ENCODE data around the gene STARD3. TPM values are rescaled to one million over a fixed set of nuclear protein-coding genes. Genes with fewer than 3 reads are reported as not detected.

STARD3 gene
- total and polyA plus RNA-seq, 2 of the 13 experiments (the other 11 are each of a cell fraction or from before 2014, with no cell fraction given) = 34.6 to 100 TPM

DNA sequence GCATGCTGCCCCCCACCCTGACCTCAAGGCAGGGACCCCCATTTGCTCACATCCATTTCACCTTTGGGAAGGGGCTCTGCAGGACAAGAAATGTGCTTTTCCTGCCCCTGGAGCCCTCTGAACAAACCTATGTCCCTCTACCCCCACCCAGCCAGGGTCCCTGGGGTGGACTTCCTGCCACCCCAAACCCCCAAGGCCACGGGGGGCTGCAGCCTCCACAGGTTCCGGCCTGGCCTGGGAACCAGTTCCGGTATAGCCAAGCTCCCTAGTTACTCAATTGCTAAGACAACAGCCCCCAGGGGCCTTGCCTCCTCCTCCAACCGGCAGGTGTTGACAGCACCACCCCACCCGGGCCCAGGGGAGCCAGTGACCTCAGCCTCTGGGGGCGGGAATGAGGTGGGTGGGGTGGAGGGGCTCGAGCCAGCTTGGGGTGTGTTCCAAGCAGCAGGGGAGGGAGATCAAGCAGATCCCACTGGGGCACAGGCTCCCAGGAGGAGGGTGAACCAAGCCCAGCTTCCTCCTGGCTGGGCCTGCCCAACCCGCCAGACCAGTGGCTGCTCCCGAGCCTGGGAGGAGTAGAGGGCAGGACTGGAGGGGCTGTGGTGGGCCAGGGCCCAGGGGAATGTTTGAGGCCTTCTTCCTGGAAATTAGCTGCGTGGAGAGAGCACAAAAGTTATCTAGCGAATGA lies 37.9 kb downstream of the STARD3 start (continued):
- TF ChIP-seq RCOR2 (CRISPR knock-in tag; IDR thresholded peaks at IDR 0.05) = no peak
- no peak for TF ChIP-seq ZNF569 (CRISPR knock-in tag; IDR thresholded peaks at IDR 0.05; ENCODE audit: borderline replicate concordance)
- peak; percentile 8; the same call in 1 of the 2 replicates for TF ChIP-seq ATF3 (CRISPR knock-in tag; IDR thresholded peaks at IDR 0.05)
- no peak for TF ChIP-seq RFX5 (IDR thresholded peaks at IDR 0.05; ENCODE audit: low read depth, low read length)
- TF ChIP-seq MED8 (CRISPR knock-in tag; IDR thresholded peaks at IDR 0.05; ENCODE audit: insufficient replicate concordance) = no peak
- no peak for TF ChIP-seq FUBP1 (CRISPR knock-in tag; IDR thresholded peaks at IDR 0.05; ENCODE audit: borderline replicate concordance)
- TF ChIP-seq GATAD2A (CRISPR knock-in tag; IDR thresholded peaks at IDR 0.05) = peak; percentile 87
- no peak for TF ChIP-seq ZBTB33 (CRISPR knock-in tag; IDR thresholded peaks at IDR 0.05)
- TF ChIP-seq ZNF660 (CRISPR knock-in tag; IDR thresholded peaks at IDR 0.05; ENCODE audit: borderline replicate concordance, low read depth) = no peak
- TF ChIP-seq ZNF850 (CRISPR knock-in tag; conservative IDR thresholded peaks at IDR 0.05) = no peak
- TF ChIP-seq MAFG (CRISPR knock-in tag; IDR thresholded peaks at IDR 0.05) = no peak
- peak; percentile 75; the same call in 1 of the 2 replicates for TF ChIP-seq ERF (CRISPR knock-in tag; IDR thresholded peaks at IDR 0.05)
- no peak for TF ChIP-seq NFATC3 (CRISPR knock-in tag; IDR thresholded peaks at IDR 0.05)
- no peak for TF ChIP-seq ZC3H13 (CRISPR knock-in tag; IDR thresholded peaks at IDR 0.05)
- no peak for TF ChIP-seq HMGA1 (CRISPR knock-in tag; conservative IDR thresholded peaks at IDR 0.05)
- TF ChIP-seq MIER3 (CRISPR knock-in tag; IDR thresholded peaks at IDR 0.05; ENCODE audit: borderline replicate concordance) = peak; percentile 39; the same call in 1 of the 2 replicates
- peak; percentile 53; the same call in 1 of the 2 replicates for TF ChIP-seq TBX2 (CRISPR knock-in tag; IDR thresholded peaks at IDR 0.05; ENCODE audit: borderline replicate concordance)
- TF ChIP-seq POLR2A (IDR thresholded peaks at IDR 0.05; ENCODE audit: insufficient read depth in 1 of 2, low read depth in 2 of 2, low read length in 2 of 2) = peak in 1 of 2 experiments; percentile 58; a peak in 2 of 4 replicates
- TF ChIP-seq RFX1 (IDR thresholded peaks at IDR 0.05) = no peak
- TF ChIP-seq SMC3 (IDR thresholded peaks at IDR 0.05; ENCODE audit: low read length) = no peak
- TF ChIP-seq, protein P1, sequence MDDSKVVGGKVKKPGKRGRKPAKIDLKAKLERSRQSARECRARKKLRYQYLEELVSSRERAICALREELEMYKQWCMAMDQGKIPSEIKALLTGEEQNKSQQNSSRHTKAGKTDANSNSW (CRISPR knock-in tag; IDR thresholded peaks at IDR 0.05; ENCODE audit: borderline replicate concordance) = no peak
- no peak for TF ChIP-seq ZFP36 (IDR thresholded peaks at IDR 0.05; ENCODE audit: borderline replicate concordance, low read depth, low read length, partially characterized antibody)
- TF ChIP-seq ZNF557 (CRISPR knock-in tag; IDR thresholded peaks at IDR 0.05) = no peak
- no peak for TF ChIP-seq HHEX (CRISPR knock-in tag; IDR thresholded peaks at IDR 0.05)
- peak; percentile 64; the same call in 1 of the 2 replicates for TF ChIP-seq ZNF430 (CRISPR knock-in tag; IDR thresholded peaks at IDR 0.05)
- TF ChIP-seq, protein P2, sequence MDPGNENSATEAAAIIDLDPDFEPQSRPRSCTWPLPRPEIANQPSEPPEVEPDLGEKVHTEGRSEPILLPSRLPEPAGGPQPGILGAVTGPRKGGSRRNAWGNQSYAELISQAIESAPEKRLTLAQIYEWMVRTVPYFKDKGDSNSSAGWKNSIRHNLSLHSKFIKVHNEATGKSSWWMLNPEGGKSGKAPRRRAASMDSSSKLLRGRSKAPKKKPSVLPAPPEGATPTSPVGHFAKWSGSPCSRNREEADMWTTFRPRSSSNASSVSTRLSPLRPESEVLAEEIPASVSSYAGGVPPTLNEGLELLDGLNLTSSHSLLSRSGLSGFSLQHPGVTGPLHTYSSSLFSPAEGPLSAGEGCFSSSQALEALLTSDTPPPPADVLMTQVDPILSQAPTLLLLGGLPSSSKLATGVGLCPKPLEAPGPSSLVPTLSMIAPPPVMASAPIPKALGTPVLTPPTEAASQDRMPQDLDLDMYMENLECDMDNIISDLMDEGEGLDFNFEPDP (CRISPR knock-in tag; conservative IDR thresholded peaks at IDR 0.05) = no peak

All from HepG2 (cell line).